ENCODE data around the gene AFF1.

The AFF1 gene

DNA sequence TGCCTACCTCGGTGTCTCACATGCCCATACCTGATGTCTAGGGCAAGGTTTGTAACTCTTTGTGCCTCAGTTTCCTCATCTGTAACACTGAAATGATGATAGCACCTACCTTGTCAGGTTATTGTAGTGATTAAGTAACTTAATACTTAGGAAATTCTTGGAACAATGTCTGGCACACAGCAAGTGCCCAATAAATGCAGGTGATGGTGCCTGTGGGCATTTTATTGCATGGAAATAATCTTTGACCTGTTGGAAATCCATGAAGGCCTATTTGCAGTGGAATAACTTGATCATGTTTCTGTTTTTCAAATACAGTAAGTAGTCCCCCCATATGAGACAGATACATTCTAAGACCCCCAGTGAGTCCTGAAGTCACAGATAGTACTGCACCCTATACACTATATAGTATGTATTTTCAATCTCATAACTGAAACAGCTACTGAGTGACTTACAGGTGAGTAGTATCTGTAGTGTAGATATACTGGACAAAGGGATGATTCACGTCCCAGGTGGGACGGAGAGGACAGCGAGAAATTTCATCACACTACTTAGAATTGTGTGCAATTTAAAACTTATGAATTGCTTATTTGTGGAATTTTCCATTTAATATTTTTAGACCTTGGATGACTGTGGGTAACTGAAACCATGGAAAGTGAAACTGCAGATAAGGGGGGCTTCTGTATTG lies 42.1 kb downstream of the AFF1 start:
- Histone ChIP-seq H3K9me3 (replicated peaks; ENCODE audit: insufficient read depth, low read length) (no peaks in the 10 kb centered on the region), H3K4me1 (ENCODE audit: low read length) (0 out of 2 replicates have a peak, but pooled peaks cover 10% of the 10 kb centered on the region), H3K4me3 (ENCODE audit: low read length) (no peak overlapping the region), H3K9ac (ENCODE audit: low read length) (no peak overlapping the region), H3F3A (ENCODE audit: insufficient read depth, low read length) (no peaks in the 10 kb centered on the region), H2AFZ (ENCODE audit: low read length) (no peak overlapping the region), H3K36me3 (replicated peaks; ENCODE audit: insufficient read depth, low read length) (no peaks in the 10 kb centered on the region), H3K4me2 (ENCODE audit: low read depth, low read length) (no peak overlapping the region), H4K20me1 (ENCODE audit: insufficient read depth, low read length) (no peaks in the 10 kb centered on the region), H3K9me2 (replicated peaks; ENCODE audit: insufficient read depth, low read length) (no peaks in the 10 kb centered on the region), H3K27me3 (replicated peaks; ENCODE audit: insufficient read depth, low read length) (no peaks in the 10 kb centered on the region), H3K79me2 (ENCODE audit: low read length) (peaks cover 96% of the 10 kb centered on the region), H3K27ac (ENCODE audit: low read length) (no peak overlapping the region)
- no peak for TF ChIP-seq EZH2 (optimal IDR thresholded peaks at IDR 0.05; ENCODE audit: low read depth, low read length)
- no peak for TF ChIP-seq EZH2phosphoT487 (IDR thresholded peaks at IDR 0.05; ENCODE audit: low read length)
- TF ChIP-seq, protein P1, sequence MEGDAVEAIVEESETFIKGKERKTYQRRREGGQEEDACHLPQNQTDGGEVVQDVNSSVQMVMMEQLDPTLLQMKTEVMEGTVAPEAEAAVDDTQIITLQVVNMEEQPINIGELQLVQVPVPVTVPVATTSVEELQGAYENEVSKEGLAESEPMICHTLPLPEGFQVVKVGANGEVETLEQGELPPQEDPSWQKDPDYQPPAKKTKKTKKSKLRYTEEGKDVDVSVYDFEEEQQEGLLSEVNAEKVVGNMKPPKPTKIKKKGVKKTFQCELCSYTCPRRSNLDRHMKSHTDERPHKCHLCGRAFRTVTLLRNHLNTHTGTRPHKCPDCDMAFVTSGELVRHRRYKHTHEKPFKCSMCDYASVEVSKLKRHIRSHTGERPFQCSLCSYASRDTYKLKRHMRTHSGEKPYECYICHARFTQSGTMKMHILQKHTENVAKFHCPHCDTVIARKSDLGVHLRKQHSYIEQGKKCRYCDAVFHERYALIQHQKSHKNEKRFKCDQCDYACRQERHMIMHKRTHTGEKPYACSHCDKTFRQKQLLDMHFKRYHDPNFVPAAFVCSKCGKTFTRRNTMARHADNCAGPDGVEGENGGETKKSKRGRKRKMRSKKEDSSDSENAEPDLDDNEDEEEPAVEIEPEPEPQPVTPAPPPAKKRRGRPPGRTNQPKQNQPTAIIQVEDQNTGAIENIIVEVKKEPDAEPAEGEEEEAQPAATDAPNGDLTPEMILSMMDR (IDR thresholded peaks at IDR 0.05; ENCODE audit: low read length) = no peak
- DNase-seq = no peak

- 0 out of 2 replicates have a peak, but pooled peaks cover 10% of the 10 kb centered on the region for H3K4me1 ChIP-seq (ENCODE audit: low read length)
- no peaks in the 10 kb centered on the region for H3K36me3 ChIP-seq (replicated peaks; ENCODE audit: insufficient read depth, low read length)
- H3K9me2 ChIP-seq (replicated peaks; ENCODE audit: insufficient read depth, low read length) = no peaks in the 10 kb centered on the region
- no peak overlapping the region for H3K4me2 ChIP-seq (ENCODE audit: low read depth, low read length)
- no peaks in the 10 kb centered on the region for H3F3A ChIP-seq (ENCODE audit: insufficient read depth, low read length)
- no peak overlapping the region for H3K4me3 ChIP-seq (ENCODE audit: low read length)
- H2AFZ ChIP-seq (ENCODE audit: low read length) = no peak overlapping the region
- no peak for DNase-seq
- no peaks in the 10 kb centered on the region for H4K20me1 ChIP-seq (ENCODE audit: insufficient read depth, low read length)
- TF ChIP-seq EZH2 (optimal IDR thresholded peaks at IDR 0.05; ENCODE audit: low read depth, low read length) (no peak), EZH2phosphoT487 (IDR thresholded peaks at IDR 0.05; ENCODE audit: low read length) (no peak)
- TF ChIP-seq, protein P1 (IDR thresholded peaks at IDR 0.05; ENCODE audit: low read length) = no peak
- no peak overlapping the region for H3K9ac ChIP-seq (ENCODE audit: low read length)
- H3K79me2 ChIP-seq (ENCODE audit: low read length) = peaks cover 96% of the 10 kb centered on the region
- no peaks in the 10 kb centered on the region for H3K9me3 ChIP-seq (replicated peaks; ENCODE audit: insufficient read depth, low read length)
- no peak overlapping the region for H3K27ac ChIP-seq (ENCODE audit: low read length)
- no peaks in the 10 kb centered on the region for H3K27me3 ChIP-seq (replicated peaks; ENCODE audit: insufficient read depth, low read length)
These were observed 42.9 kb downstream of the AFF1 start for GRCh38 chr4:86977621-86978184.

GRCh38 chr4:86978709-86979108 lies 43.9 kb downstream of the AFF1 start:
- Histone ChIP-seq H3K27ac (ENCODE audit: low read length) (no peak overlapping the region), H3K27me3 (replicated peaks; ENCODE audit: insufficient read depth, low read length) (no peaks in the 10 kb centered on the region), H3K79me2 (ENCODE audit: low read length) (peaks cover 91% of the 10 kb centered on the region), H3K9me2 (replicated peaks; ENCODE audit: insufficient read depth, low read length) (no peaks in the 10 kb centered on the region), H3K4me3 (ENCODE audit: low read length) (no peak overlapping the region), H3K4me1 (ENCODE audit: low read length) (0 out of 2 replicates have a peak, but pooled peaks cover 10% of the 10 kb centered on the region), H3K4me2 (ENCODE audit: low read depth, low read length) (no peak overlapping the region), H3K9ac (ENCODE audit: low read length) (no peak overlapping the region), H2AFZ (ENCODE audit: low read length) (no peak overlapping the region), H4K20me1 (ENCODE audit: insufficient read depth, low read length) (no peaks in the 10 kb centered on the region), H3F3A (ENCODE audit: insufficient read depth, low read length) (no peaks in the 10 kb centered on the region), H3K36me3 (replicated peaks; ENCODE audit: insufficient read depth, low read length) (no peaks in the 10 kb centered on the region), H3K9me3 (replicated peaks; ENCODE audit: insufficient read depth, low read length) (no peaks in the 10 kb centered on the region)
- DNase-seq = no peak
- TF ChIP-seq EZH2 (optimal IDR thresholded peaks at IDR 0.05; ENCODE audit: low read depth, low read length) = no peak
- TF ChIP-seq EZH2phosphoT487 (IDR thresholded peaks at IDR 0.05; ENCODE audit: low read length) = no peak
- TF ChIP-seq, protein P1 (IDR thresholded peaks at IDR 0.05; ENCODE audit: low read length) = no peak
